ENCODE results near the gene ZBTB47.
A peak's percentile ranks its signal among the peaks of the same experiment; 100 is the strongest.

Gene ZBTB47

GRCh38 chr3:42653560-42654330, at the start of gene ZBTB47:
TSS of gene ZBTB47 (plus strand) at chr3:42653697. CDS start at chr3:42658356, 4,659 bp downstream.
- peak within 1 kb of the TSS; percentile 83 for H3K4me3 Mint-ChIP-seq
- H3K27me3 Mint-ChIP-seq = no peaks in the 10 kb centered on the region
- no peaks in the 10 kb centered on the region for H3K36me3 Mint-ChIP-seq
- H3K4me1 Mint-ChIP-seq (ENCODE audit: low read depth) = peaks cover 5% of the 10 kb centered on the region
- peak within 1 kb of the TSS; percentile 24 for H3K27ac Mint-ChIP-seq
- no peaks in the 10 kb centered on the region for H3K9me3 Mint-ChIP-seq (ENCODE audit: low read depth)

- peaks cover 4% of the 10 kb centered on the region for H3K9me3 Mint-ChIP-seq (ENCODE audit: low read depth)
- no peaks in the 10 kb centered on the region for H3K27me3 Mint-ChIP-seq
- peaks cover 67% of the 10 kb centered on the region for H3K4me1 Mint-ChIP-seq (ENCODE audit: low read depth)
- H3K36me3 Mint-ChIP-seq = peaks cover 10% of the 10 kb centered on the region
- H3K27ac Mint-ChIP-seq = peak overlapping the region; percentile 76
- H3K4me3 Mint-ChIP-seq = no peak overlapping the region
Measured at GRCh38 chr3:42605546-42606173, 47.8 kb upstream of the ZBTB47 start.

- H3K4me1 Mint-ChIP-seq (ENCODE audit: low read depth) = peaks cover 77% of the 10 kb centered on the region
- peaks cover 6% of the 10 kb centered on the region for H3K36me3 Mint-ChIP-seq
- H3K27ac Mint-ChIP-seq = peak overlapping the region; percentile 72
- no peak overlapping the region for H3K4me3 Mint-ChIP-seq
- H3K27me3 Mint-ChIP-seq = no peaks in the 10 kb centered on the region
- H3K9me3 Mint-ChIP-seq (ENCODE audit: low read depth) = peaks cover 4% of the 10 kb centered on the region
Measured at GRCh38 chr3:42608581-42608980, 44.9 kb upstream of the ZBTB47 start.

- H3K4me1 Mint-ChIP-seq (ENCODE audit: low read depth) = peaks cover 73% of the 10 kb centered on the region
- H3K4me3 Mint-ChIP-seq = peak overlapping the region; percentile 25
- no peaks in the 10 kb centered on the region for H3K9me3 Mint-ChIP-seq (ENCODE audit: low read depth)
Measured at GRCh38 chr3:42610976-42611375, 42.5 kb upstream of the ZBTB47 start.

GRCh38 chr3:42612217-42612616, 41.3 kb upstream of the ZBTB47 start:
- no peak overlapping the region for H3K4me3 Mint-ChIP-seq
- H3K27me3 Mint-ChIP-seq = no peaks in the 10 kb centered on the region
- peaks cover 66% of the 10 kb centered on the region for H3K4me1 Mint-ChIP-seq (ENCODE audit: low read depth)
- peak overlapping the region; percentile 70 for H3K27ac Mint-ChIP-seq
- H3K9me3 Mint-ChIP-seq (ENCODE audit: low read depth) = no peaks in the 10 kb centered on the region
- no peaks in the 10 kb centered on the region for H3K36me3 Mint-ChIP-seq

More at GRCh38 chr3:42610976-42611375, 42.5 kb upstream of the ZBTB47 start:
- H3K27me3 Mint-ChIP-seq = no peaks in the 10 kb centered on the region
- H3K27ac Mint-ChIP-seq = peak overlapping the region; percentile 43
- no peaks in the 10 kb centered on the region for H3K36me3 Mint-ChIP-seq

GRCh38 chr3:42612928-42613327, 40.6 kb upstream of the ZBTB47 start:
- Mint-ChIP-seq H3K4me1 (ENCODE audit: low read depth) (peaks cover 63% of the 10 kb centered on the region), H3K9me3 (ENCODE audit: low read depth) (no peaks in the 10 kb centered on the region)

GRCh38 chr3:42613462-42613861, 40.0 kb upstream of the ZBTB47 start:
- H3K4me1 Mint-ChIP-seq (ENCODE audit: low read depth) = peaks cover 62% of the 10 kb centered on the region
- no peak overlapping the region for H3K4me3 Mint-ChIP-seq
- H3K27ac Mint-ChIP-seq = peak overlapping the region; percentile 0
- H3K27me3 Mint-ChIP-seq = no peaks in the 10 kb centered on the region
- H3K9me3 Mint-ChIP-seq (ENCODE audit: low read depth) = no peaks in the 10 kb centered on the region
- no peaks in the 10 kb centered on the region for H3K36me3 Mint-ChIP-seq

More at GRCh38 chr3:42612928-42613327, 40.6 kb upstream of the ZBTB47 start:
- H3K4me3 Mint-ChIP-seq = no peak overlapping the region
- no peaks in the 10 kb centered on the region for H3K36me3 Mint-ChIP-seq
- peak overlapping the region; percentile 0 for H3K27ac Mint-ChIP-seq
- no peaks in the 10 kb centered on the region for H3K27me3 Mint-ChIP-seq

- H3K4me3 Mint-ChIP-seq = no peak overlapping the region
- no peaks in the 10 kb centered on the region for H3K9me3 Mint-ChIP-seq (ENCODE audit: low read depth)
- H3K27me3 Mint-ChIP-seq = no peaks in the 10 kb centered on the region
- H3K36me3 Mint-ChIP-seq = peaks cover 5% of the 10 kb centered on the region
- peaks cover 5% of the 10 kb centered on the region for H3K4me1 Mint-ChIP-seq (ENCODE audit: low read depth)
- H3K27ac Mint-ChIP-seq = no peak overlapping the region
Measured at GRCh38 chr3:42631620-42632019, 21.9 kb upstream of the ZBTB47 start.

GRCh38 chr3:42632146-42632545, 21.4 kb upstream of the ZBTB47 start:
- H3K36me3 Mint-ChIP-seq = peaks cover 5% of the 10 kb centered on the region
- no peaks in the 10 kb centered on the region for H3K9me3 Mint-ChIP-seq (ENCODE audit: low read depth)
- no peak overlapping the region for H3K27ac Mint-ChIP-seq
- peaks cover 4% of the 10 kb centered on the region for H3K4me1 Mint-ChIP-seq (ENCODE audit: low read depth)
- no peaks in the 10 kb centered on the region for H3K27me3 Mint-ChIP-seq
- H3K4me3 Mint-ChIP-seq = no peak overlapping the region

- no peaks in the 10 kb centered on the region for H3K27me3 Mint-ChIP-seq
- no peak overlapping the region for H3K4me3 Mint-ChIP-seq
- no peaks in the 10 kb centered on the region for H3K9me3 Mint-ChIP-seq (ENCODE audit: low read depth)
- peaks cover 3% of the 10 kb centered on the region for H3K4me1 Mint-ChIP-seq (ENCODE audit: low read depth)
- peak overlapping the region; percentile 0 for H3K27ac Mint-ChIP-seq
- peaks cover 2% of the 10 kb centered on the region for H3K36me3 Mint-ChIP-seq
Measured at GRCh38 chr3:42633544-42633943, 20.0 kb upstream of the ZBTB47 start.

- Mint-ChIP-seq H3K27ac (peak overlapping the region; percentile 68), H3K9me3 (ENCODE audit: low read depth) (no peaks in the 10 kb centered on the region), H3K36me3 (peaks cover 6% of the 10 kb centered on the region), H3K4me3 (no peak overlapping the region), H3K27me3 (no peaks in the 10 kb centered on the region), H3K4me1 (ENCODE audit: low read depth) (peaks cover 3% of the 10 kb centered on the region)
Measured at GRCh38 chr3:42635111-42635510, 18.4 kb upstream of the ZBTB47 start.

GRCh38 chr3:42637001-42637400, 16.5 kb upstream of the ZBTB47 start:
- Mint-ChIP-seq H3K27ac (no peak overlapping the region), H3K4me3 (no peak overlapping the region), H3K27me3 (no peaks in the 10 kb centered on the region), H3K4me1 (ENCODE audit: low read depth) (peaks cover 10% of the 10 kb centered on the region), H3K9me3 (ENCODE audit: low read depth) (no peaks in the 10 kb centered on the region), H3K36me3 (peaks cover 6% of the 10 kb centered on the region)

- peaks cover 6% of the 10 kb centered on the region for H3K36me3 Mint-ChIP-seq
- H3K27me3 Mint-ChIP-seq = no peaks in the 10 kb centered on the region
Measured at GRCh38 chr3:42638339-42638842, 15.1 kb upstream of the ZBTB47 start.

GRCh38 chr3:42639192-42639591, 14.3 kb upstream of the ZBTB47 start:
- H3K27ac Mint-ChIP-seq = no peak overlapping the region
- peaks cover 10% of the 10 kb centered on the region for H3K4me1 Mint-ChIP-seq (ENCODE audit: low read depth)
- peaks cover 6% of the 10 kb centered on the region for H3K36me3 Mint-ChIP-seq
- H3K27me3 Mint-ChIP-seq = no peaks in the 10 kb centered on the region
- no peak overlapping the region for H3K4me3 Mint-ChIP-seq
- no peaks in the 10 kb centered on the region for H3K9me3 Mint-ChIP-seq (ENCODE audit: low read depth)

More at GRCh38 chr3:42638339-42638842, 15.1 kb upstream of the ZBTB47 start:
- Mint-ChIP-seq H3K9me3 (ENCODE audit: low read depth) (no peaks in the 10 kb centered on the region), H3K27ac (no peak overlapping the region), H3K4me3 (no peak overlapping the region), H3K4me1 (ENCODE audit: low read depth) (peaks cover 10% of the 10 kb centered on the region)

GRCh38 chr3:42640129-42640528, 13.4 kb upstream of the ZBTB47 start:
- no peak overlapping the region for H3K27ac Mint-ChIP-seq
- no peaks in the 10 kb centered on the region for H3K9me3 Mint-ChIP-seq (ENCODE audit: low read depth)
- no peak overlapping the region for H3K4me3 Mint-ChIP-seq

More at GRCh38 chr3:42640129-42640528, 13.4 kb upstream of the ZBTB47 start:
- peaks cover 10% of the 10 kb centered on the region for H3K36me3 Mint-ChIP-seq
- peaks cover 10% of the 10 kb centered on the region for H3K4me1 Mint-ChIP-seq (ENCODE audit: low read depth)
- no peaks in the 10 kb centered on the region for H3K27me3 Mint-ChIP-seq

Data from activated naive CD8-positive, alpha-beta T cell (primary cell).